Stomach (tissue), 9 donors: ENCODE results near the gene SEPHS1. TPM values are rescaled to one million over a fixed set of nuclear protein-coding genes. Genes with fewer than 3 reads are reported as not detected.
A peak's percentile ranks its signal among the peaks of the same experiment; 100 is the strongest.

Experiments
- DNase-seq, 2 donors: peaks; one replicate each; pipeline versions ENCODE4 v3.0.0 to v3.0.0-alpha.2; 2013 to 2019
- H3K27ac ChIP-seq, 5 donors: fragments of 200-600 bp in 4 of 5; sonication (generic) in 4 of 5; one replicate each; pipeline ENCODE4 v1.5.1; 2013 to 2019; ENCODE audit warnings: mild to moderate bottlenecking in 1 of 5, moderate library complexity in 1 of 5
- H3K27me3 ChIP-seq, 3 donors: fragments of 200-600 bp; sonication (generic); one replicate each; pipeline ENCODE4 v1.5.1; 2017 to 2019; ENCODE audit warnings: mixed run types in 1 of 3
- H3K36me3 ChIP-seq, 4 donors: fragments of 200-600 bp; sonication (generic); 1 replicate in 3 of 4; 2 replicates in 1 of 4; pipeline ENCODE4 v1.5.1; 2016 to 2019
- H3K4me1 ChIP-seq, 4 donors: fragments of 200-600 bp; sonication (generic); one replicate each; pipeline ENCODE4 v1.5.1; 2016 to 2019
- H3K4me3 ChIP-seq, 4 donors: fragments of 200-600 bp; sonication (generic) in 3 of 4; one replicate each; pipeline ENCODE4 v1.5.1; 2016 to 2019; ENCODE audit warnings: mild to moderate bottlenecking in 1 of 4
- H3K9me3 ChIP-seq, 4 donors: fragments of 200-600 bp; sonication (generic); one replicate each; pipeline ENCODE4 v1.5.1; 2016 to 2019
- CTCF ChIP-seq, 7 experiments: fragments of 450-650 bp in 4 of 7; fragments of 200-600 bp in 3 of 7; sonication (generic) in 3 of 7; IDR thresholded peaks; one replicate each; pipeline ENCODE4 v1.5.1; 2016 to 2019; ENCODE audit warnings: antibody characterized with exemption in 7 of 7, control low read depth in 2 of 7, mild to moderate bottlenecking in 1 of 7
- EP300 ChIP-seq: sonication (generic); formaldehyde crosslinking; IDR thresholded peaks from one replicate; pipeline ENCODE4 v1.6.1; 2017; ENCODE audit warnings: antibody characterized with exemption
- POLR2A ChIP-seq, 4 donors: fragments of 450-650 bp; IDR thresholded peaks; one replicate each; pipeline ENCODE4 v1.6.1; 2016; ENCODE audit warnings: antibody characterized with exemption in 4 of 4, control low read depth in 2 of 4, mild to moderate bottlenecking in 1 of 4, moderate library complexity in 1 of 4
- POLR2AphosphoS5 ChIP-seq, 3 donors: sonication (generic); formaldehyde crosslinking; IDR thresholded peaks; one replicate each; pipeline ENCODE4 v1.6.1; 2016; ENCODE audit warnings: antibody characterized with exemption in 3 of 3
- WGBS, 5 donors: extraction: QIAGEN DNeasy Blood & Tissue Kit in 3 of 5; methylation state at CpG; one replicate each; pipeline versions ENCODE4 v1.1.5 to v1.1.7; 2013 to 2018; 5-methylcytosine and 5-hydroxymethylcytosine counted together
- intact Hi-C: fragments of 100-400 bp; cut with DNase I; formaldehyde crosslinking; loops from one replicate; pipeline ENCODE4 v1.15.1; 2023; ENCODE audit warnings: low total_unique reads
- polyA plus RNA-seq, 3 donors: library from polyadenylated mRNA; stranded (reverse); fragments of 200-250 nt; gene quantifications; one replicate each; pipeline ENCODE4 v1.2.3, GENCODE V29; 2013
- total RNA-seq, 5 donors: library from RNA; depleted of rRNA; stranded (reverse); fragments of >200 nt; gene quantifications; one replicate each; pipeline versions ENCODE4 v1.1.0 to v1.2.3, GENCODE V29; 2014 to 2016
- donor health status: healthy with polysubstance abuse.
- donor health status: Bipolar disorder and iron deficiency.
- donor health status: healthy.

SEPHS1 gene
- total and polyA plus RNA-seq, 8 donors, result 15.2 to 63.0 (median 21.6) TPM

- 20 to 27% (median 22%) methylated on average over 6 of the region's 6 CpGs for WGBS, 5 donors
- H3K4me1 ChIP-seq, result peaks cover 0 to 6% (median 0%) of the 10 kb centered on the region in 4 donors
- DNase-seq, result peak; percentile 76 to 94
These were observed 23.9 kb upstream of the SEPHS1 start for GRCh38 chr10:13371897-13372470.

GRCh38 chr10:13366891-13367290 lies 18.8 kb upstream of the SEPHS1 start:
- no peak for TF ChIP-seq POLR2A (IDR thresholded peaks at IDR 0.05)
- TF ChIP-seq EP300, result no peak
- TF ChIP-seq CTCF (IDR thresholded peaks at IDR 0.05), result no peak
- no peak for TF ChIP-seq POLR2AphosphoS5 (IDR thresholded peaks at IDR 0.05)
- Histone ChIP-seq H3K4me1 (peaks cover 0 to 3% (median 0%) of the 10 kb centered on the region in 4 donors), H3K9me3 (no peaks in the 10 kb centered on the region), H3K4me3 (no peak overlapping the region), H3K36me3 (no peaks in the 10 kb centered on the region), H3K27ac (no peak overlapping the region), H3K27me3 (no peaks in the 10 kb centered on the region)
- intact Hi-C loops, result loop anchor here (10.0 kb wide), 1 partner anchor 178 kb away; no protein-coding TSS in a partner anchor
- DNase-seq, result no peak
- WGBS, 5 donors, result 90 to 94% (median 90%) methylated on average over 4 of the region's 4 CpGs

More at GRCh38 chr10:13371897-13372470, 23.9 kb upstream of the SEPHS1 start:
- H3K27me3 ChIP-seq, result no peaks in the 10 kb centered on the region
- no peak overlapping the region for H3K27ac ChIP-seq
- no peaks in the 10 kb centered on the region for H3K36me3 ChIP-seq
- H3K9me3 ChIP-seq, result no peaks in the 10 kb centered on the region
- no peak overlapping the region for H3K4me3 ChIP-seq
- no peak for TF ChIP-seq POLR2A (IDR thresholded peaks at IDR 0.05)
- TF ChIP-seq CTCF (IDR thresholded peaks at IDR 0.05), result peak in 5 of 7 experiments; percentile 85 to 92 (median 89)
- TF ChIP-seq EP300, result no peak
- TF ChIP-seq POLR2AphosphoS5 (IDR thresholded peaks at IDR 0.05), result peak in 1 of 3 donors; percentile 49
- intact Hi-C loops, result no loop called here

GRCh38 chr10:13365831-13366230 lies 17.7 kb upstream of the SEPHS1 start:
- no peaks in the 10 kb centered on the region for H3K4me1 ChIP-seq
- 75 to 87% (median 79%) methylated on average over 6 of the region's 6 CpGs for WGBS, 5 donors
- intact Hi-C loops, result loop anchor here (10.0 kb wide), 1 partner anchor 179 kb away; no protein-coding TSS in a partner anchor
- no peaks in the 10 kb centered on the region for H3K36me3 ChIP-seq
- no peak overlapping the region for H3K27ac ChIP-seq
- no peaks in the 10 kb centered on the region for H3K9me3 ChIP-seq
- no peaks in the 10 kb centered on the region for H3K27me3 ChIP-seq
- H3K4me3 ChIP-seq, result no peak overlapping the region
- DNase-seq, result no peak
- TF ChIP-seq EP300 (no peak), POLR2A (IDR thresholded peaks at IDR 0.05) (no peak), POLR2AphosphoS5 (IDR thresholded peaks at IDR 0.05) (no peak), CTCF (IDR thresholded peaks at IDR 0.05) (no peak)

- H3K36me3 ChIP-seq, result no peaks in the 10 kb centered on the region
- intact Hi-C loops, result loop anchor here (10.0 kb wide), 1 partner anchor 180 kb away; no protein-coding TSS in a partner anchor
- no peaks in the 10 kb centered on the region for H3K4me1 ChIP-seq
- no peaks in the 10 kb centered on the region for H3K27me3 ChIP-seq
- H3K4me3 ChIP-seq, result no peak overlapping the region
- DNase-seq, result no peak
- H3K27ac ChIP-seq, result no peak overlapping the region
- WGBS, 5 donors, result 65 to 72% (median 66%) methylated on average over 5 of the region's 5 CpGs
- TF ChIP-seq EP300, result no peak
- no peak for TF ChIP-seq POLR2A (IDR thresholded peaks at IDR 0.05)
- no peak for TF ChIP-seq CTCF (IDR thresholded peaks at IDR 0.05)
- TF ChIP-seq POLR2AphosphoS5 (IDR thresholded peaks at IDR 0.05), result no peak
- no peaks in the 10 kb centered on the region for H3K9me3 ChIP-seq
These were observed 17.1 kb upstream of the SEPHS1 start for GRCh38 chr10:13365243-13365642.
